NB4 (cell line): ENCODE results near the gene HAND1.

Source experiments
- DNase-seq: peaks from one replicate; pipeline ENCODE4 v3.0.0; 2010; ENCODE audit warnings: low read depth
- H3K4me3 ChIP-seq: one replicate; pipeline ENCODE4 v1.5.1; 2011; ENCODE audit warnings: mild to moderate bottlenecking, low read depth, low read length, moderate library complexity
- MYC ChIP-seq: IDR thresholded peaks from 2 replicates; pipeline ENCODE4 v1.6.1; 2011; ENCODE audit warnings: low read depth, low read length
- POLR2A ChIP-seq: IDR thresholded peaks from 2 replicates; pipeline ENCODE4 v1.6.1; 2011; ENCODE audit warnings: mild to moderate bottlenecking; ENCODE audit not compliant: insufficient read length; ENCODE audit errors: extremely low read depth
- TF ChIP-seq, protein P1 (sequence below): IDR thresholded peaks from 2 replicates; pipeline ENCODE4 v1.6.1; 2011; ENCODE audit warnings: low read depth, low read length
- TF ChIP-seq, protein P2 (sequence below): IDR thresholded peaks from one replicate; pipeline ENCODE4 v1.5.1; 2012; ENCODE audit warnings: low read depth, low read length

Gene HAND1

DNA sequence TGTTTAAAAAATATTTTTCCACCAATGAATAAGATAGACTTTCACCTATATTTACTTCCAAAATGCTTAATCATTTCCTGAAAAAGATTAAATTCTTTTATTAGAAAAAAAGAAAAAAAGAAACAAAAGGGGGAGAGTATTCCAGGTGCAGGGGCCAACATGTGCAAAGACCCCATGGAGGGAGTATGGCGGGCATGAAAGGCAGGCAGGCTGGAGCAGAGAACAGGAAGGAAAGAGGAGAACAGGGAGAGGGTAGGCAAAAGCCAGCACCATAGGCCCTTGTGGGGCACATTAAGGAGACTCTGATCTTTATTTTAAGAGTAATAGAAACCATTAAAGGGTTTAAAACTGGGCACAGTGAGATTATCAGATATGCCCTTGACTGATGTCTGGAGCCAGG lies 48.7 kb downstream of the HAND1 start:
- H3K4me3 ChIP-seq: no peak overlapping the region
- TF ChIP-seq POLR2A (no peak), MYC (no peak)
- TF ChIP-seq, protein P1, sequence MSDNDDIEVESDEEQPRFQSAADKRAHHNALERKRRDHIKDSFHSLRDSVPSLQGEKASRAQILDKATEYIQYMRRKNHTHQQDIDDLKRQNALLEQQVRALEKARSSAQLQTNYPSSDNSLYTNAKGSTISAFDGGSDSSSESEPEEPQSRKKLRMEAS: no peak
- TF ChIP-seq, protein P2, sequence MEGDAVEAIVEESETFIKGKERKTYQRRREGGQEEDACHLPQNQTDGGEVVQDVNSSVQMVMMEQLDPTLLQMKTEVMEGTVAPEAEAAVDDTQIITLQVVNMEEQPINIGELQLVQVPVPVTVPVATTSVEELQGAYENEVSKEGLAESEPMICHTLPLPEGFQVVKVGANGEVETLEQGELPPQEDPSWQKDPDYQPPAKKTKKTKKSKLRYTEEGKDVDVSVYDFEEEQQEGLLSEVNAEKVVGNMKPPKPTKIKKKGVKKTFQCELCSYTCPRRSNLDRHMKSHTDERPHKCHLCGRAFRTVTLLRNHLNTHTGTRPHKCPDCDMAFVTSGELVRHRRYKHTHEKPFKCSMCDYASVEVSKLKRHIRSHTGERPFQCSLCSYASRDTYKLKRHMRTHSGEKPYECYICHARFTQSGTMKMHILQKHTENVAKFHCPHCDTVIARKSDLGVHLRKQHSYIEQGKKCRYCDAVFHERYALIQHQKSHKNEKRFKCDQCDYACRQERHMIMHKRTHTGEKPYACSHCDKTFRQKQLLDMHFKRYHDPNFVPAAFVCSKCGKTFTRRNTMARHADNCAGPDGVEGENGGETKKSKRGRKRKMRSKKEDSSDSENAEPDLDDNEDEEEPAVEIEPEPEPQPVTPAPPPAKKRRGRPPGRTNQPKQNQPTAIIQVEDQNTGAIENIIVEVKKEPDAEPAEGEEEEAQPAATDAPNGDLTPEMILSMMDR: no peak
- no peak for DNase-seq

DNA sequence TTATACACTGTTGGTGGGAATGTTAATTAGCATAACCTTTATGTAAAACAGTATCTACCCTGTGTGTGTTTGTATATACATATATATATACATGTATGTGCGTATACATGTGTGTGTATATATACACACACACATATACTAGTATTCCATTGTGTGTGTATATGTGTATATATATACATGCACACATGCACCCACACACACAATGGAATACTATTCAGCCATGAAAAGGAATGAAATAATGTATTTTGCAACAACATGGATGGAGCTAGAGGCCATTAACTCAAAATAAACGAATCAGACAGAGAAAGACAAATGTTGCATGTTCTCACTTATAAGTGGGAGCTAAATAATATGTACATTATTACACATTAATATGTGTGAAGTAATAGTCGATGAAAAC lies 49.8 kb downstream of the HAND1 start:
- DNase-seq: no peak
- H3K4me3 ChIP-seq: no peak overlapping the region
- no peak for TF ChIP-seq MYC
- TF ChIP-seq, protein P2: no peak
